ENCODE results near the gene CCDC196. TPM values are rescaled to one million over a fixed set of nuclear protein-coding genes. Genes with fewer than 3 reads are reported as not detected.

The CCDC196 gene
- polyA plus RNA-seq, 1 of the 3 experiments (the other 2 are of a cell fraction): not detected

- no peak for TF ChIP-seq IRF3 (IDR thresholded peaks at IDR 0.05; ENCODE audit: low read depth, low read length)
Measured at GRCh38 chr14:66485029-66485428, 1.1 kb upstream of the CCDC196 start (continued).

DNA sequence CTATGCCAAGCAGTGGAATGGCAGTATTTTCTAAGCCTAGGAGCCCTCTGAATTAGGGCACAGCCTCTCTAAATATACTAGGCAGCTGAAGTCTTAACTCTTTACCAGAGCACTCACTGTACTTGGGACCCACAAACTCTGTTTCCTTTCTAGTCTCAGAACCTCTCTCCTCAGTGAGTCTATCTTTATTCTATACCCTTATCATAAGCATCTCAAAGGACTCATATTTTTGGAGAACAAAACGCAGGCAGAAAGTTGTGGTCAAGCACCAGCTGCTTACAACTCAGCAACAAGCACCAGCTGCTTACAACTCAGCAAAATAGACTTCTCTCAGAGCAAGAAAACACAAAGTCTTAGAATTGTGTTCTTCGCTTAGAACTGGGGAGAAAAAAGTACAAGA, 993 bp downstream of the CCDC196 start:
- Histone ChIP-seq H3K27ac (ENCODE audit: low read depth in 2 of 2, low read length in 1 of 2) (no peak overlapping the region), H3K4me3 (ENCODE audit: low read depth in 2 of 2, low read length in 1 of 2) (no peak overlapping the region), H3F3A (replicated peaks; ENCODE audit: insufficient read depth) (no peaks in the 10 kb centered on the region), H3K4me2 (no peak overlapping the region), H3K9ac (no peak overlapping the region), H3K27me3 (ENCODE audit: insufficient read depth) (no peaks in the 10 kb centered on the region), H3K79me2 (ENCODE audit: insufficient read depth) (no peaks in the 10 kb centered on the region), H2AFZ (ENCODE audit: low read depth) (no peak overlapping the region), H4K20me1 (ENCODE audit: insufficient read depth) (no peaks in the 10 kb centered on the region), H3K9me2 (no peaks in the 10 kb centered on the region), H3K36me3 (replicated peaks in 1 of 2; ENCODE audit: control insufficient read depth in 1 of 2, insufficient read depth in 2 of 2, low read length in 1 of 2) (no peaks in the 10 kb centered on the region), H3K9me3 (no peaks in the 10 kb centered on the region), H3K4me1 (ENCODE audit: control insufficient read depth in 1 of 2, insufficient read depth in 2 of 2, low read depth in 1 of 2, low read length in 1 of 2) (peaks cover 0 to 2% of the 10 kb centered on the region in 2 experiments; a peak in 2 of 4 replicates)
- TF ChIP-seq FOSL2 (IDR thresholded peaks at IDR 0.05; ENCODE audit: borderline replicate concordance, low read depth) (no peak), NRF1 (IDR thresholded peaks at IDR 0.05; ENCODE audit: low read depth, low read length) (no peak), RCOR1 (IDR thresholded peaks at IDR 0.05; ENCODE audit: low read length) (no peak), NFIC (IDR thresholded peaks at IDR 0.05; ENCODE audit: borderline replicate concordance) (no peak), GABPA (IDR thresholded peaks at IDR 0.05; ENCODE audit: low read depth) (no peak)
- WGBS (ENCODE audit: low lambda C conversion rate): 34% methylated on average over 2 of the region's 2 CpGs
- no peak for DNase-seq
- CTCF ChIA-PET: interaction anchor here (1.2 kb wide), 1 partner anchor 8 kb away, joined by 5 read pairs; no protein-coding TSS in a partner anchor
- POLR2A ChIA-PET: no interaction called here

DNA sequence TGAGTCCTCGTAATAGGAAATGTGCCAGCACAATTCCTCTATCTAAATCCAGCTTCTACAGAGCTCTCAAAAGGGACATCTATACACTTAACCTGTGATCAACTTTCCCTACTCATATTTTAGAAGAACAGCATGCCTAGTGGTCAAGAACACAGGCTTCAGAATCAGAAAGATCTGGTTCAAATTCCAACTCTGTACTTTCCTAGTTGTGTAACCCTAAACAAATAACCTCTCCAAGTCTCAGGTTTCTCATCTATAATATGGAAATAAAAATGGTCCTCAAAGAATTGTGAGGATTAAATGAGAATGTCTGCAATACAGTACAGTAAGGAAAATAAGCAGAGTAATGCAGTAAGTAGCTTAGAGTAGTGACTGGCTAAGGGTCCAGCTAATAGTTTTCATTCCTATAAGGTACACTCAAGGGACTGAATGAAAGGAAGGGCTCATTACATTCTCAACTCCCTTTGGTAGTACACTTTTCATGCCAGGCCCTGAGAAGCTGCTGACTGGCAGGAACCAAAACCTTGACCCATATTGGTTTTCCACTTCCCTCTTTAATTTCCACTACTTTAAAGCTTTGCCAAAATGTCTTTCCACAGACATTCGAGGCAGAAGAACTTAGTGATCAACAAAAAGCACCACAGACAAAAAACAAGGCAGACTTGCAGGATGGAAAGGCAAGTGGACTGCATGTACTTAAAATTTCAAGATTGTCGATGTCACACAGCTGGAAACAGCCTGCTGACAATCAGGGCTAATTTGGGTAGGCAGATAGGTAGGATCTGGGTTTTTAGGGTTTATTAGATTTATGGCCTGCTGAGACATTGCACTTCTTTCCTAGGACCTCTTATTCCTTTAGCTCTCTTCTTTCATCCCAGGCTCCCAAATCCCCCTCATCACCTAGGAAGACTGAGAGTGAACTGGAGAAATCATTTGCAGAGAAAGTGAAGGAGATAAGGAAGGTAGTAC, 4.3 kb downstream of the CCDC196 start:
- H3K27ac ChIP-seq (ENCODE audit: low read depth in 2 of 2, low read length in 1 of 2): no peak overlapping the region
- H3K36me3 ChIP-seq (replicated peaks in 1 of 2; ENCODE audit: control insufficient read depth in 1 of 2, insufficient read depth in 2 of 2, low read length in 1 of 2): no peaks in the 10 kb centered on the region
- no peaks in the 10 kb centered on the region for H4K20me1 ChIP-seq (ENCODE audit: insufficient read depth)
- H3K9ac ChIP-seq: no peak overlapping the region
- H3K79me2 ChIP-seq (ENCODE audit: insufficient read depth): no peaks in the 10 kb centered on the region
- DNase-seq: no peak
- H3K9me3 ChIP-seq: no peaks in the 10 kb centered on the region
- no peak for TF ChIP-seq YY1 (IDR thresholded peaks at IDR 0.05; ENCODE audit: low read depth)
- TF ChIP-seq RAD21 (IDR thresholded peaks at IDR 0.05; ENCODE audit: low read length): no peak
- peak in 1 of 2 experiments; percentile 58; a peak in 1 of 4 replicates for TF ChIP-seq EP300 (IDR thresholded peaks at IDR 0.05; ENCODE audit: borderline replicate concordance in 1 of 2, low read depth in 1 of 2, low read length in 1 of 2)
- ChIA-PET CTCF (interaction anchor here (0.6 to 1.8 kb wide), 3 partner anchors 41 to 131 kb away, joined by 4 to 8 read pairs (median 7); no protein-coding TSS in a partner anchor), POLR2A (no interaction called here)
- peaks cover 0 to 5% of the 10 kb centered on the region in 2 experiments; a peak in 2 of 4 replicates for H3K4me1 ChIP-seq (ENCODE audit: control insufficient read depth in 1 of 2, insufficient read depth in 2 of 2, low read depth in 1 of 2, low read length in 1 of 2)
- no peak overlapping the region for H3K4me3 ChIP-seq (ENCODE audit: low read depth in 2 of 2, low read length in 1 of 2)
- no peaks in the 10 kb centered on the region for H3K27me3 ChIP-seq (ENCODE audit: insufficient read depth)
- H3K9me2 ChIP-seq: no peaks in the 10 kb centered on the region
- no peak overlapping the region for H3K4me2 ChIP-seq
- H2AFZ ChIP-seq (ENCODE audit: low read depth): no peak overlapping the region
- no peaks in the 10 kb centered on the region for H3F3A ChIP-seq (replicated peaks; ENCODE audit: insufficient read depth)
- 27% methylated on average over 3 of the region's 3 CpGs for WGBS (ENCODE audit: low lambda C conversion rate)
